Activated CD4-positive, alpha-beta T cell treated with anti-CD3 and anti-CD28 coated beads, Interleukin-2, amount 50 U/mL, for 24 hours (primary cell): ENCODE data around the gene GJC2.

Source experiments
- DNase-seq, 2 donors: peaks; one replicate each; pipeline ENCODE4 v3.0.0-alpha.2; 2020; ENCODE audit warnings: low read depth in 1 of 2, low spot score in 1 of 2

The GJC2 gene

DNA sequence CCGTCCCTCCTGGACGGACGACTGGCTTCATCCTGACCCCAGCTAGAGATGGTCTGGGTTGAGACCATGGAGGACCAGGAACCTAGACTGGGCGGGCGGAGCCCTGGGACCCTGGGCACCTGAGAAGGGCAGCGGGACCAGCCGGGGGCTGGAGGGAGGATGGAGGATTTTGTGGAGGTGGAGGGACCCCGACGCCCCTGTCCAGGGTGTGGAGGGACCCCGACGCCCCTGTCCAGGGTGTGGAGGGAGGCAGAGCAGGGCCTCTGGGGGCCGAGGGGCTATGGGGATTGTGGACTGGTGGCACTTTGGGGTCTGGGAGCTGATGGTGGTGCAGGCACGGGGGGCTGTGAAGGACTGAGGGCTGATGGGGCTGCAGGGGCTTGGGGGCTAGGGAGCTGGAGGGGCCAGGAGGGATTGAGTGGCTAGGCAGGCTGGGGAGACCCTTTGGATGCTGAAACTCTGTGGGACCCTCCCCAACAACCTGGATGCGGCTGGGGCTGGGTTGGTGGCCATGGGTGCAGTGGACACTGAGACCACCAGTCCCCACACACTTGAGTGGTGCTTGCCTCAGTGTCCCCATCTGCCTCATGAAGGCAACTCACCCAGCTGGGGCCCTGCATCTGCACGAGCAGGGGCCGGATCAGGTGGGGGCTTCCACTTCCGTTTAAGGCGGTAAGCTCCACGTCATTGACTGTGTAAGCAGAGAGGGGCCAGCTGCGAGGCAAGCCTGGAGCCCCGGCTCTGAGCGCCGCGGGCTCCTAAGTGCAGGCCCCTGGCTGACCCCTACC is 7.4 kb downstream of the GJC2 start:
- no peak for DNase-seq

DNA sequence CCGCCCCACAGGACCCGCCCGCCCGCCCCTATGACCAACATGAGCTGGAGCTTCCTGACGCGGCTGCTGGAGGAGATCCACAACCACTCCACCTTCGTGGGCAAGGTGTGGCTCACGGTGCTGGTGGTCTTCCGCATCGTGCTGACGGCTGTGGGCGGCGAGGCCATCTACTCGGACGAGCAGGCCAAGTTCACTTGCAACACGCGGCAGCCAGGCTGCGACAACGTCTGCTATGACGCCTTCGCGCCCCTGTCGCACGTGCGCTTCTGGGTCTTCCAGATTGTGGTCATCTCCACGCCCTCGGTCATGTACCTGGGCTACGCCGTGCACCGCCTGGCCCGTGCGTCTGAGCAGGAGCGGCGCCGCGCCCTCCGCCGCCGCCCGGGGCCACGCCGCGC is 8.0 kb downstream of the GJC2 start:
- no peak for DNase-seq

DNA sequence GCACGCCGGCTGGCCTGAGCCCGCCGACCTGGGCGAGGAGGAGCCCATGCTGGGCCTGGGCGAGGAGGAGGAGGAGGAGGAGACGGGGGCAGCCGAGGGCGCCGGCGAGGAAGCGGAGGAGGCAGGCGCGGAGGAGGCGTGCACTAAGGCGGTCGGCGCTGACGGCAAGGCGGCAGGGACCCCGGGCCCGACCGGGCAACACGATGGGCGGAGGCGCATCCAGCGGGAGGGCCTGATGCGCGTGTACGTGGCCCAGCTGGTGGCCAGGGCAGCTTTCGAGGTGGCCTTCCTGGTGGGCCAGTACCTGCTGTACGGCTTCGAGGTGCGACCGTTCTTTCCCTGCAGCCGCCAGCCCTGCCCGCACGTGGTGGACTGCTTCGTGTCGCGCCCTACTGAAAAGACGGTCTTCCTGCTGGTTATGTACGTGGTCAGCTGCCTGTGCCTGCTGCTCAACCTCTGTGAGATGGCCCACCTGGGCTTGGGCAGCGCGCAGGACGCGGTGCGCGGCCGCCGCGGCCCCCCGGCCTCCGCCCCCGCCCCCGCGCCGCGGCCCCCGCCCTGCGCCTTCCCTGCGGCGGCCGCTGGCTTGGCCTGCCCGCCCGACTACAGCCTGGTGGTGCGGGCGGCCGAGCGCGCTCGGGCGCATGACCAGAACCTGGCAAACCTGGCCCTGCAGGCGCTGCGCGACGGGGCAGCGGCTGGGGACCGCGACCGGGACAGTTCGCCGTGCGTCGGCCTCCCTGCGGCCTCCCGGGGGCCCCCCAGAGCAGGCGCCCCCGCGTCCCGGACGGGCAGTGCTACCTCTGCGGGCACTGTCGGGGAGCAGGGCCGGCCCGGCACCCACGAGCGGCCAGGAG is 8.6 kb downstream of the GJC2 start:
- no peak for DNase-seq

DNA sequence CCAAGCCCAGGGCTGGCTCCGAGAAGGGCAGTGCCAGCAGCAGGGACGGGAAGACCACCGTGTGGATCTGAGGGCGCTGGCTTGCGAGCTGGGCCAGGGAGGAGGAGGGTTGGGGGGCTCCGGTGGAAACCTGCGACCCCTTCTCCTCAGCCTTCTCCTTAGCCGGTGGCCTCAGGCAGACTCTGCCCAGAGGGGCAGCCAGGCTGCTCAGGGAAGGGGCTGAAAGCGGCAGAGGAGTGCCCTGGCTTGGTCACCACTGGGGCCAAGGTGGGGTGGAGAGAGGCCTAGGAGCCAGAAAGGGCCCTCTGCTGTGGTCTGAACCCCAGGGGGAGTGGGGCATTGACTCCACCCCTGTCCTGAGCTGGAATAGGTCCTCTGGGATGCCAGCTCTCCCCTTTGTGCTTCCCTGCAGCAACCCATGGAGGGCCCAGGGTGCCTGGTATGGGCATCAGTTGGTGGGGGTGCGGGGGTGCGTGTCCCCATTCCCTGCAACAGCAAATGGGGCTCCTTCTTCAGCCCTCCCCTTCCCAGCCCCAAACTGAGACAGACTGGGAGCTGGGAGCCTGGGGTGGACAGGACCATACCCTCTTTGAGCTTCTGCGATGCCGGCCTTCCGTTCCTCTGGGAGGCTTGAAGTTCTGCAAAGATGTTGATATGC is 9.4 kb downstream of the GJC2 start:
- no peak for DNase-seq

DNA sequence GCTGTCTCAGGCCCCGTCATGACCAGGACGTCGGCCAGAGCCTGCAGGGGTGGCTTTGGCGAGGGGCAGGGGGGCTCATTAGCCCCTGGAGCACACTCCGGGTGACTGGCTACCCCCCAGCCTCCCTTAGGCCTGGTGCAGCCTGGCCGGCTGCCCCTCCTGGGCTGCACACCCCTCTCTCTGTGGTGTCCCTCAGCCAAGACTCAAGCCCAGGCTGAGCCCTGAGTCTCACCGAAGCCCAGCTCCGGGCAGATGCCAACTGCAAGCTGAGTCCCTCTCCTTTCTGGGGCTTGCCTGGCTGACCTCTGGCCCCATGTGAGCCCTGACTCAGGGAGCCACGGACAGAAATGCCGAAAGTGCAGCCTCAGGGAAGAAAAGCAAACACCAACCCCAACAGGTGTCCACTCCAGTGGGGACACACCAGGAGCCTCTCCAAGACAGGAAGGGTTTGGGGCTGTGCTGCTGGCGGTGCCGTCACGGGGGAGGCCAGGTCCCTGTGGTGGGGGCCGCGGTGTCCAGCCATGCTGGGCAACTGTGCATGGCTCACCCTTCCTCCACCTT is 10.6 kb downstream of the GJC2 start:
- no peak for DNase-seq

DNA sequence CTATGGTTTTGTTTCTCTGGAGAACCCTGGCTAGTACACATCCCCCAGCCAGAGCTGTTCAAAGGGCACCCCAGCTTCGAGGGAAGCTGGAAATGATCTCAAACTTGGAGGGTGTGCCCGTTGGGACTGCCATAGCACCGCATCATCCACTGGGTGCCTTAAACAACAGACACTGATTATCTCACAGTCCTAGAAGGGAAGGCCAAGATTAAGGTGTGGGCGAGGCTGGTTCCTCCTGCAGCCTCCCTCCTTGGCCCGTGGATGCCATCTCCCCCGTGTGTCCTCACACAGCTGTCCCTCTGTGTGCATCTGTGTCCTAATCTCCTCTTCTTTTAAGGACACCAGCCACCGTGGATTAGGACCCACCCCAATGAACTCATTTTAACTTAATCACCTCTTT is 11.6 kb downstream of the GJC2 start:
- DNase-seq: no peak

DNA sequence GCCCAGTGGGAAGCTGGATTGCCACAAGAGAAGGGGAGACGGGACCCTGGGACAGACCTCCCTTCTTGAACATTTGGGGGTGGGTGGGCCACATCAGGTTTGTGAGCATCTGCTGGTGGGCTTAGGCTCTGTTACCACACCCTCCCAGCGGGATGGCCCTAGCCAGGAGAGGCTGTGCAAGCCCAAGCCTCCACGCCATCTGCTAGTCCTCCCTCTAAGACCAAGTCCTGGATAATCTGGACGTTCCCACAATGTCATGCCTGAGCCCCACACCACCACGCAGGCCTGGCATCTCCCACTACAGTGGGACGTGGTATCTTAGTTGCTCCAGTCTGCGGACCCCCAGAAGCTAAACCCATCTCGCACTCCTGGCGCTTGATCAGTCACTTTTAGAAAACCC is 12.1 kb downstream of the GJC2 start:
- DNase-seq: no peak

DNA sequence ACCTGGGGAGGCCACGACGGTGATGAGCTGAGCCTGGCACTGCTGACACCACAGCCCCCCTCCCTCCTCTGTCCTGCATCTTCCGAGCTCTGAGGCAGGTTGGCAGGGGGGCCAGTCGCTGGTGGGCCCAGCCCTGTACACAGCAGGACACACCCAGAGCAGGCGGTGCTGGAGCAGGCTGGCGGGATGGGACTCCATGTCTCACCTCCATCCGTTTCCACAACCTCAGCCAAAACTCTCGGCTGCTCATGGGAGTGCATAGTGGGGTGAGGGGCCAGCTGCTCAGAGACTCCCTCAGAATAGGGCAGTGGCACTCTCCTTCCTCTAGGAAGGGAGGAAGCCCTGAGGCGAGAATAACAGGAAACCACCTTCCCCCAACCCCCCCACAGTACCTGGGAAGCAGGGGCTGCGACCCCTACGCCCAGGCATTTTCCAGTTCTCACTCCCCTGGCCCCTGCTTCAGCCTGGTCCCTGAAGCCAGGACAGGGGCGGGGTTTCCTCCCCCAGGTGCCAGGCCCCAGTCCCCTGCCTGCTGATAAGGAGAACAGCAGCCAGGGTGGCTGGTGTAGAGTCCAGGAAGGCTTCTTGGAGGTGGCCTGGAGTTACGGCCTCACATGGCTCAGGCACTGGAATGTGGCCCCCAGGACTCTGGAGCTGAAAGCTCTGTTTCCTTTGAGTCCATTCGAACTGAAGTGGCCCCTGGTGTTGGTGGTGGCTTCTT is 12.7 kb downstream of the GJC2 start:
- DNase-seq: no peak

DNA sequence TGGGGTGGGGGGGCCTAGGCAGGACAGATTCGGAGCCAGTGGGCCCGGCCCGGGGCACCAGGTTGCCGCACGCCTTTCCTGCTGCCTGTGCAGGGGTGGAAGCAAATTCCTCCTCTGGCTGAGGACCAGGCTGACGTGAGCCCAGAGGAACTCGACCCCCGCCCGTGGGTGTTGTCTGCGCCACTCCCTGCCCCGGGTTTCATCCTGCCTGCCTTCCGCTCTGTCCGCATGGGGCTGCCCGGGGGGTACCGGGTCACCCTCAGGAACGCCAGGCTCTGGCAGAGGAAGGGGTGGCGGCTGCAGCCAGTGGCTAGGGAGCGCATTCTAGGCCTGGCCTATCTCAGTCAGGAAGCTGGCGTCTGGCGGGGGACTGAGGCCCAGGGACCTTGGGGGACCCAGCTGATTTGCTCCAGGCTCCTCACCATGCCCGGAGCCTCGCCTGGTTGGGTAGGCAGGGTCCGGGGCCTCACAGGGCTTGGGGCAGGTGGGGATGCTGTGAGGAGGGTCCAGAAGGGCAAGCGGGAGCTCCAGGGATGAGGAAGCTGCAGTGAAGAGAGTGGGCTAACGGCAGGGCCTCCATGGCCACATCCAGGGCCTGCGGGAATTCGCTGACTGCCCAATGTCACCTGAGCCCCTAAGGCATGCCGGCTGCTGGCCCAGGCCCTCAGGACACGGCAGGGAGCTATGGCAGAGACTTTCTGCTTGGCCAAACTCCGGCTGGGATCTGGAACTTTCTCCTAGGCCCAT is 13.4 kb downstream of the GJC2 start:
- no peak for DNase-seq

DNA sequence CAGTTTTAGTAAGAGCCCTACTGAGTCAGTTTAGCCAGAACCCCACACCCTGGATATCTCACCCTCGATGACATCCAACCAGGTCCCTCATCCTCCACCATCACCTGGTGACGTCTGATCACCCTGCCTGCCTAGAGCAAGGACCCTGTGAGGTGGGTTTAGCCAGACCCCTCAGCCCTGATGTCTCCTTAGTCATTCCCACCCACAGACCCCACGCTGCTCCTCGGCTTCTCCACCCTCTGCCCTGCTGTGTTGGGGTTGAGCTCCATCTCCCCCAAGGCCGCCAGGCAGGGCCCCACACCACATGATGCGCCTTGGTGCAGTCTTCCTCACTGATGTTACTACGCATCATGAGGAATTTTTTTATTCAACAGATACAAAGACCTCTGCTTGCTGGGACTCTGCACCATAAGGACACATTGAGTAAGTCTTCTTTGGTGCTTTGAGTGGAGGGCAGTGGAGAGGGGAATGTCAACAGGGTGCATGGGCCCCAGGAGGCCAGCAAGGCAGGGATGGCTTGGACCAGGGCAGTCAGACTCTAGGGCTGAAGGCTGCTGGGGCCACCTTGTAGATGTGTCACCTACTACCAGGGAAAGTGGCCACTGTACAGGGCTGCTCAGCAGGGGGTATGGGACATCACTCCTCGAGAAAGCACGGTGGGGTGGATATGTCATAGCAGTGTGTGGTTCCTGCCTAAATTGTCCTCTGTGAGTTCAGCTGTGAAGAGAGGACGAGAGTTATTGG is 14.2 kb downstream of the GJC2 start:
- DNase-seq: no peak

DNA sequence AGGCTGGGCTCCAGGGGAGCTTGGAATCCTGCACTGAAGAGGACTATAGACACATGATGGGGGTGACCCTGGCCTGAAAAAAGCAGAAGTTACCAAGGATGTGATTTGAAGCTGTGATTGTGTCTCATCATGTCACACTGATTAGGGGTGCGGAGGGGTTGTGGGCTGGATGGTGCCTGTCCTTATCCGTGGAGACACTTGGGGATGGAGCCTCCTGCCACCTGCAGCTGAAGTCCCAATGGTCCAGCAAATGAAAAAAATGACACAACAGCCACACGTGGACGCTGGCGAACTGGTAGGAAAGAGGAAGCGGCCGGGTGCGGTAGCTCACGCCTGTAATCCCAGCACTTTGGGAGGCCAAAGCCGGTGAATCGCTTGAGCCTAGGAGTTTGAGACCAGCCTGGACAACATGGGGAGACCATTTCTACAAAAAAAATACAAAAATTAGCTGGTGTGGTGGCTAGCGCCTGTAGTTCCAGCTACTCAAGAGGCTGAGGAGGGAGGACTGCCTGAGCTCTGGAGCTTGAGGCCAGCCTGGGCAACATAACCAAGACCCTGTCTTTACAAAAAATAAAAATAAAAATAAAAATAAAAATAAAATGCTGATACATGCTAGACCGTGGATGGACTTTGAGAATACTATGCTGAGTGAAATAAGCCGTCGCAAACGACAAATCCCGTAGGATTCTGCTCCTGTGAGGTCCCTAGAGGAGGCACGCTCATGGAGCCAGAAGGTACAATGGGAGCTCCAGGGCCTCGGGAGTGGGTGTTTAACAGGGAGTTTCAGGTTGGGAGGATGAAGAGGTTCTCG is 15.0 kb downstream of the GJC2 start:
- DNase-seq: no peak

DNA sequence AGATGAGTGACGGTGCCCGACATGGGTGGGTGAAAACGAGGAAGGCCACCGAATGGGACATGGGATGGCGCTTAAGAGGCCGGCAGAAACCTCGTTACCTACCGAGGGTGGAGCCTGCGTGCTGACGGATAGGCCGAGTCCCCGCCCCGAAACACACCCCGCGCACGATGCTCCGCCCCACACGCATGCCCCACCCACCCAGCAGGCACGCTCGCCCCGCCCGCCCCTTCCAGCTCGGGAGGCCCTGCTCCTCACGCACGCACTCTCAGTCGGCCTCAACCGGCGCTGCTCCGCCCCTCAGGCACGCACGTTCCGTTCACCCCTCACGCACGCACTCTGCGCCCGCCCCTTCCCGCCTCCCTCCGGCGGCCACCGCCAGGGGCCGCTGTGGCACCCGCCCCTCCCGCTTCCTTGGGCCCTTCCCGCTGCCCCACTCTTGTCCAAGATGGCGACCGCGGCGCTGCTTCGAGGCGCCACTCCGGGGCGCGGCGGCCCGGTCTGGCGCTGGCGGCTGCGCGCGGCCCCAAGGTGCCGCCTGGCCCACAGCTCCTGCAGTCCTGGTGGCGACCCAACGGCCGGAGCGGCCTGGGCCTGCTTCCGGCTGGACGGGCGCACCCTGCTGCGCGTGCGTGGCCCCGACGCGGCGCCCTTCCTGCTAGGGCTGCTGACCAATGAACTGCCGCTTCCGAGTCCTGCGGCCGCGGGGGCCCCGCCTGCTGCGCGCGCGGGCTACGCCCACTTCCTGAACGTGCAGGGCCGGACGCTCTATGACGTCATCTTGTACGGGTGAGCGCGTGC is 15.8 kb downstream of the GJC2 start, which contains the start of gene IBA57:
Gene IBA57 (plus strand): TSS at position 433 of the 798 bp plus-strand sequence. CDS start 13 bp downstream, at position 446.
- peak; percentile 99 for DNase-seq

DNA sequence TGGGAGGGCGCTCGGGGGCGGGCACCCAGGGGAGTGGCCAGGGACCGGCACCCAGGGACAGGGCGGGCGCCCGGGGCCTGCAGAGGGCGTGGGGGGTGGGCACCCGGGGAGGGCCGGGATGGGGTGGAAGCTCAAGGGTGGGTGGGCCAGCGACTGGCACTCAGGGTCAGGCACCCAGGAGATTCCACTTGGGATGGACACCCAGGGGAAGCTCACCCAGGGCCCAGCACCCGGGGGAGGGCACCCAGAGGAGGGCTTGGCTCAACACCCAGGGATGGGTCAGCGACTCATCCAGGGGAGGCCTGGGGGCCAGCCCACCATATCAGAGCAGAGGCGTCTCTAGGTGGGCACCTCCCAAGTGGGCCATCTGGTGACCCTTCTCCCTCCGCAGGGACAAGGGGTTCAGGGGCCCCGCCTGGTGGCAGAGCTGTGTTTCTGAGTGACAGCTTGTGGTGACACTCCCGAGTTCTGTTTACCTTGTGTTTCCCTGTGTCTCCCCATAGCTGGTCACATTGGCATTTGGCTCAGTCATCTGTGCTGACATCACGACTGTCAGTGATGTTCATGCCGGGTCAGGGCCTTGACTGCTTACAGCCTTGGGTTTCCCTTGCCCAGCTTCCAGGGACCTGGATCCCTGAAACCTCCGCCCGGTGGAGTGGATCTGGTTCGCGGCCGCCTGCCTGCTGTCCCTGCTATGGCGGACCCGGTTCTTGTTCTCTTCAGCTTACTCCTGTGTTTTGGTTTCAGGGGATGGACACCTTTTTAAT is 16.6 kb downstream of the GJC2 start:
- peak; percentile 24 to 33 for DNase-seq

DNA sequence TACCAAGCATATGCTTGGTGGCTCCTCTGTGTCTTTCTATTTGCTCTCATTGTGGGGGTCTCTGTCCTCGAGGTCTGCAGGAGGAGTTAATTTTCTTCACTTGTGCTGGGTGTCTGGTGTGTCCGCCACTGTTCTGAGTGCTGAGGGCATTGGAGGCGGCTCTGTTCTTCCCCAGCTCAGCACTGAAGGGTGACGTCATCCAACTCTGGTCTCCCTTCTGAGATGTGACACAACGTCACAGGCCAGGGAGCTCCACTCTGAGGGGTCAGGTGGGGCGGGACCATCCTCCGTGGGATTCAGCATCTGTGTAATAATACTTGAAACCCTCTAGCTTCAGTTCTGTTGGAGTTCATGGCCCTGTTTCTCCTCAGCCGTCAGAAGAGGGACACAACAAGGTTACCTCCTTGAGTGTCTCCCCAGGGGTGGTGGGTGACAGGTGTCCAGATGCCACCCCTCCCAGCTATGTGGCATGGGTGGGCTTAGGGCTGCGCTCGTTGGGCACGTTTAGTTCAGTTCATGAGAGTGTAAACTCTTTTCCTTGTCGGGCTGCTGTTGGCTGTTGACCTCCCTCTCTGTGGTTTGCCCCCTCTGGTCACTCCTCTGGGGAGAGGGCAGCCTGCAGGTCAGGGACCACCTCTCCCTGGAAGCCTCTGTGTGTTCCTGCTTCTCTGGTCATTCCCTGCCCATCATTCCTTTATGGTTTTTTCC is 19.0 kb downstream of the GJC2 start:
- DNase-seq: no peak

DNA sequence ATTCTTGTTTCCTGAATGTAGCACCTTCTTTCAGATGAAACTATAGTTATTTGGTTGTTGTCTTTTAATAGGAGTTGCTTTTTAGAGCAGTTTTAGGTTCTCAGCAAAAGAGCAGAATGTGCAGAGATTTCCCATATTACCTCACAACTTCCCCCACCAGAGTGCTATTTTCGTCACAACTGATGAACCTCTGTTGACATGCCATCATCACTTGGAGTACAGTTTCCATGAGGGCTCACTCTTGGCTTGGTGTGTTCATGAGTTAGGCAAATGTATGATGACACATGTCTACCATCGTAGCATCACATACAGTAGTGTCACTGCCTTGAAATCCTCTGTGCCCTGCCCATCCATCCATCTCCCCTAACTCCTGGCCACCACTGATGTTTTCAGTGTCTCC is 19.6 kb downstream of the GJC2 start:
- DNase-seq: no peak

DNA sequence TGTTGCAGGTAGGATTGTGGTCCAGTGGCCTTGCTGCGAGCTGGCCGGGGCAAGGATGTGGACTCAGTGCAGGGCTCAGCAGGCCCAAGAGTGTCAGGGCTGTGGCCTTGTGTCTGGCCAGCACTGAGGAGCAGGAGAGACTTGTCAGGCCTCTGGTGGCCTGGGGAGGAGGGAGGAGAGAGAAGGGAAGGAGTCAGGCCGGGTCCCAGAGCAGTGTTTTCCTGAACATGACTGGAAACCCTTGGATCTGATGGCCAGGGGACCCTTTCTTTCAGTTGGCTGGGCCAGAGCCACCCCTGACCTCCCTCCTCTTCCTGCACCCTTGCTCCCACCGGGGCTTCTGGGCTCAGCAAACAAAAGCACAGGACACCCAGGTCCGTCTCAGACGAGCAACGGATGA is 20.9 kb downstream of the GJC2 start:
- no peak for DNase-seq
